Islet of Langerhans (tissue), 1 donor: ENCODE data around the gene FAM216B.
"Not testable (repeated sequence)": the region's sequence is repeated elsewhere in the genome, so short reads cannot be mapped to it uniquely, and the experiment has no call there.

Experiments
- FAIRE-seq: peaks from one replicate; lab custom pipeline; 2011; peaks lifted over from hg19 to GRCh38; lab: Jason Lieb, UNC

Gene FAM216B

GRCh38 chr13:42786715-42787114 lies 5.3 kb downstream of the FAM216B start:
- no peak for FAIRE-seq

- FAIRE-seq, result no peak
Measured at GRCh38 chr13:42788601-42789000, 7.2 kb downstream of the FAM216B start.

- no peak for FAIRE-seq
Measured at GRCh38 chr13:42792154-42792553, 10.8 kb downstream of the FAM216B start.

GRCh38 chr13:42794577-42795275 lies 13.3 kb downstream of the FAM216B start:
- no peak for FAIRE-seq

GRCh38 chr13:42795666-42796065 lies 14.3 kb downstream of the FAM216B start:
- no peak for FAIRE-seq

GRCh38 chr13:42796747-42797356 lies 15.5 kb downstream of the FAM216B start:
- FAIRE-seq, result no peak

GRCh38 chr13:42798118-42798517 lies 16.7 kb downstream of the FAM216B start:
- FAIRE-seq, result no peak

GRCh38 chr13:42800109-42800643 lies 18.8 kb downstream of the FAM216B start:
- no peak for FAIRE-seq

GRCh38 chr13:42803563-42804204 lies 22.3 kb downstream of the FAM216B start:
- no peak for FAIRE-seq

- FAIRE-seq, result no peak
Measured at GRCh38 chr13:42804244-42804874, 23.0 kb downstream of the FAM216B start.

- no peak for FAIRE-seq
Measured at GRCh38 chr13:42807241-42807640, 25.9 kb downstream of the FAM216B start.

GRCh38 chr13:42807866-42808265 lies 26.5 kb downstream of the FAM216B start:
- FAIRE-seq, result no peak

- FAIRE-seq, result no peak
Measured at GRCh38 chr13:42808341-42808940, 27.1 kb downstream of the FAM216B start.

GRCh38 chr13:42812316-42812715 lies 30.9 kb downstream of the FAM216B start:
- no peak for FAIRE-seq

- FAIRE-seq, result no peak
Measured at GRCh38 chr13:42814868-42815267, 33.5 kb downstream of the FAM216B start.

GRCh38 chr13:42815681-42816080 lies 34.3 kb downstream of the FAM216B start:
- FAIRE-seq, result no peak

GRCh38 chr13:42816538-42816937 lies 35.2 kb downstream of the FAM216B start:
- no peak for FAIRE-seq

GRCh38 chr13:42819687-42820086 lies 38.3 kb downstream of the FAM216B start:
- FAIRE-seq, result not testable (repeated sequence)

GRCh38 chr13:42820451-42820850 lies 39.1 kb downstream of the FAM216B start:
- FAIRE-seq, result no peak

- no peak for FAIRE-seq
Measured at GRCh38 chr13:42821437-42821836, 40.1 kb downstream of the FAM216B start.

- no peak for FAIRE-seq
Measured at GRCh38 chr13:42832341-42833096, 51.1 kb downstream of the FAM216B start.

GRCh38 chr13:42834946-42835345 lies 53.6 kb downstream of the FAM216B start:
- no peak for FAIRE-seq
